H1 (cell line): ENCODE data around the gene R3HDML. TPM values are rescaled to one million over a fixed set of nuclear protein-coding genes. Genes with fewer than 3 reads are reported as not detected.

Experiments
- CTCF ChIA-PET: fragments of 300-600 bp; sonication (Branson Sonifier 250); formaldehyde crosslinking; loops from one replicate; lab custom pipeline; 2021; ENCODE audit not compliant: partially characterized antibody; lab: Charles Lee
- POLR2A ChIA-PET: fragments of 300-600 bp; sonication (Branson Sonifier 250); formaldehyde crosslinking; loops from one replicate; lab custom pipeline; 2021; ENCODE audit warnings: inconsistent platforms; ENCODE audit not compliant: partially characterized antibody; lab: Charles Lee
- DNase-seq, 2 experiments: peaks; one replicate each; pipeline versions ENCODE4 v3.0.0 to v3.0.0-alpha.2; 2010 to 2022; ENCODE audit warnings: low spot score in 2 of 2, low read depth in 1 of 2, mixed read lengths in 1 of 2
- FAIRE-seq: peaks from 2 replicates; lab custom pipeline; 2011; peaks lifted over from hg19 to GRCh38; lab: Jason Lieb, UNC
- H2AFZ ChIP-seq: 2 replicates; pipeline ENCODE4 v1.8.1; 2012; ENCODE audit warnings: low read length, inconsistent platforms
- H2AK5ac ChIP-seq: 2 replicates; pipeline ENCODE4 v1.6.1; 2013; ENCODE audit warnings: low read depth, low read length
- H2BK120ac ChIP-seq: replicated peaks from 2 replicates; pipeline ENCODE3; 2013; ENCODE audit warnings: low read depth, low read length, inconsistent platforms
- H2BK12ac ChIP-seq: 2 replicates; pipeline ENCODE4 v1.6.1; 2013; ENCODE audit warnings: low read depth, low read length
- H2BK15ac ChIP-seq: 2 replicates; pipeline ENCODE4 v1.6.1; 2013; ENCODE audit warnings: low read length
- H2BK20ac ChIP-seq: 2 replicates; pipeline ENCODE4 v1.6.1; 2013; ENCODE audit warnings: low read length
- H2BK5ac ChIP-seq: 2 replicates; pipeline ENCODE4 v1.6.1; 2013; ENCODE audit warnings: low read depth, low read length
- H3K14ac ChIP-seq: 2 replicates; pipeline ENCODE4 v1.6.1; 2013; ENCODE audit warnings: inconsistent platforms; ENCODE audit not compliant: insufficient read length
- H3K18ac ChIP-seq: 2 replicates; pipeline ENCODE4 v1.6.1; 2013; ENCODE audit warnings: low read length; ENCODE audit errors: extremely low read depth
- H3K23ac ChIP-seq: 2 replicates; pipeline ENCODE4 v1.6.1; 2013; ENCODE audit warnings: inconsistent platforms; ENCODE audit not compliant: insufficient read length
- H3K23me2 ChIP-seq: 2 replicates; pipeline ENCODE4 v1.6.1; 2013; ENCODE audit warnings: low read depth, low read length
- H3K27ac ChIP-seq: 2 replicates; pipeline ENCODE4 v1.6.1; 2011; ENCODE audit warnings: low read depth, low read length, inconsistent platforms
- H3K27me3 ChIP-seq, 4 experiments: replicated peaks in 1 of 4; 1 replicate in 1 of 4; 2 replicates in 3 of 4; pipeline versions ENCODE4 v1.6.1 to v1.8.1; 2011 to 2013; ENCODE audit warnings: low read length in 3 of 4, mild to moderate bottlenecking in 3 of 4, inconsistent platforms in 2 of 4, mixed read lengths in 2 of 4, moderate library complexity in 1 of 4; ENCODE audit not compliant: control insufficient read depth in 3 of 4, insufficient read depth in 3 of 4; ENCODE audit errors: extremely low read depth in 1 of 4
- H3K36me3 ChIP-seq, 4 experiments: 2 replicates each; pipeline versions ENCODE4 v1.6.1 to v1.8.1; 2011 to 2013; ENCODE audit warnings: mild to moderate bottlenecking in 4 of 4, low read length in 3 of 4, moderate library complexity in 2 of 4, control low read depth in 1 of 4, inconsistent platforms in 1 of 4; ENCODE audit not compliant: insufficient read depth in 4 of 4, control insufficient read depth in 2 of 4
- H3K4ac ChIP-seq: replicated peaks from 2 replicates; pipeline ENCODE3; 2013; ENCODE audit warnings: low read length, low read depth, mixed read lengths, inconsistent platforms; ENCODE audit not compliant: insufficient read length
- H3K4me1 ChIP-seq, 4 experiments: replicated peaks in 1 of 4; 1 replicate in 1 of 4; 2 replicates in 3 of 4; pipeline versions ENCODE4 v1.6.1 to v1.8.1; 2011 to 2013; ENCODE audit warnings: low read length in 3 of 4, inconsistent platforms in 2 of 4, mixed read lengths in 1 of 4; ENCODE audit not compliant: insufficient read depth in 4 of 4, control insufficient read depth in 3 of 4
- H3K4me2 ChIP-seq, 2 experiments: 2 replicates each; pipeline versions ENCODE4 v1.6.1 to v1.8.1; 2011 to 2013; ENCODE audit warnings: low read depth in 2 of 2, low read length in 2 of 2, control low read depth in 1 of 2, inconsistent platforms in 1 of 2, mild to moderate bottlenecking in 1 of 2; ENCODE audit not compliant: insufficient read depth in 1 of 2
- H3K4me3 ChIP-seq, 4 experiments: fragments of 200-600, 300-600 bp in 1 of 4; sonication (generic), shearing (Covaris generic), sonication (Bioruptor Twin) in 1 of 4; 2 replicates each; pipeline versions ENCODE4 v1.5.1 to v1.8.1; 2011 to 2016; ENCODE audit warnings: low read length in 4 of 4, low read depth in 3 of 4, control low read depth in 2 of 4, inconsistent platforms in 2 of 4, mild to moderate bottlenecking in 2 of 4, mixed read lengths in 1 of 4, moderate library complexity in 1 of 4; ENCODE audit not compliant: insufficient read depth in 2 of 4; ENCODE audit errors: extremely low read depth in 1 of 4
- H3K56ac ChIP-seq: replicated peaks from 2 replicates; pipeline ENCODE3; 2013; ENCODE audit warnings: low read depth, mild to moderate bottlenecking, mixed read lengths, low read length, inconsistent platforms; ENCODE audit not compliant: insufficient read length
- H3K79me1 ChIP-seq: 2 replicates; pipeline ENCODE4 v1.6.1; 2013; ENCODE audit warnings: low read depth, low read length, control low read depth
- H3K79me2 ChIP-seq, 2 experiments: 2 replicates each; pipeline versions ENCODE4 v1.6.1 to v1.8.1; 2012 to 2013; ENCODE audit warnings: low read length in 2 of 2, mild to moderate bottlenecking in 2 of 2, inconsistent platforms in 1 of 2; ENCODE audit not compliant: insufficient read depth in 2 of 2, control insufficient read depth in 1 of 2
- H3K9ac ChIP-seq, 4 experiments: replicated peaks in 1 of 4; 1 replicate in 1 of 4; 2 replicates in 3 of 4; pipeline versions ENCODE4 v1.6.1 to v1.8.1; 2011 to 2013; ENCODE audit warnings: low read depth in 3 of 4, low read length in 3 of 4, control low read depth in 2 of 4, mild to moderate bottlenecking in 2 of 4, moderate library complexity in 2 of 4, inconsistent platforms in 1 of 4; ENCODE audit errors: extremely low read depth in 1 of 4
- H3K9me3 ChIP-seq, 2 experiments: 2 replicates each; pipeline versions ENCODE4 v1.6.1 to v1.8.1; 2012 to 2013; ENCODE audit warnings: mild to moderate bottlenecking in 2 of 2, moderate library complexity in 2 of 2, control low read depth in 1 of 2, inconsistent platforms in 1 of 2, low read depth in 1 of 2, low read length in 1 of 2, mixed read lengths in 1 of 2; ENCODE audit not compliant: insufficient read depth in 2 of 2
- H4K20me1 ChIP-seq, 2 experiments: replicated peaks in 1 of 2; 2 replicates each; pipeline versions ENCODE3 to v1.8.1; 2011 to 2013; ENCODE audit warnings: inconsistent platforms in 2 of 2, low read length in 2 of 2, mild to moderate bottlenecking in 1 of 2; ENCODE audit not compliant: insufficient read depth in 2 of 2, control insufficient read depth in 1 of 2
- H4K5ac ChIP-seq: 2 replicates; pipeline ENCODE4 v1.6.1; 2013; ENCODE audit warnings: low read length, low read depth, mixed read lengths, inconsistent platforms; ENCODE audit not compliant: insufficient read length
- H4K8ac ChIP-seq: 2 replicates; pipeline ENCODE4 v1.8.0; 2013; ENCODE audit warnings: mild to moderate bottlenecking, moderate library complexity, low read length, inconsistent platforms; ENCODE audit not compliant: insufficient read depth; ENCODE audit errors: extremely low read depth
- H4K91ac ChIP-seq: replicated peaks from 2 replicates; pipeline ENCODE3; 2013; ENCODE audit warnings: low read length, mixed read lengths, inconsistent platforms; ENCODE audit not compliant: insufficient read length
- CBX8 ChIP-seq: fragments of 300-800, 300-1000 bp; sonication (generic); IDR thresholded peaks from 2 replicates; pipeline ENCODE4 v1.7.1; 2016; ENCODE audit warnings: low read depth, low read length, borderline replicate concordance
- CHD2 ChIP-seq: IDR thresholded peaks from 2 replicates; pipeline ENCODE4 v1.6.1; 2012; ENCODE audit warnings: low read length, improper control_type of control experiment
- EZH2 ChIP-seq: fragments of 200-600 bp; sonication (generic); IDR thresholded peaks from 2 replicates; pipeline ENCODE4 v1.7.1; 2012; ENCODE audit warnings: low read depth, mild to moderate bottlenecking, moderate library complexity, low read length, inconsistent platforms; ENCODE audit not compliant: severe bottlenecking
- KDM4A ChIP-seq: IDR thresholded peaks from one replicate; pipeline ENCODE4 v1.7.1; 2012; ENCODE audit warnings: low read depth, mild to moderate bottlenecking, moderate library complexity, low read length, inconsistent platforms; ENCODE audit not compliant: severe bottlenecking
- KDM5A ChIP-seq: fragments of 200-600 bp; IDR thresholded peaks from 2 replicates; pipeline ENCODE4 v1.7.1; 2012; ENCODE audit warnings: mild to moderate bottlenecking, low read length, inconsistent platforms, mixed read lengths
- NRF1 ChIP-seq: IDR thresholded peaks from 2 replicates; pipeline ENCODE4 v1.6.1; 2011; ENCODE audit warnings: mild to moderate bottlenecking, low read depth, low read length, improper control_type of control experiment
- POU5F1 ChIP-seq: IDR thresholded peaks from 2 replicates; pipeline ENCODE4 v1.6.1; 2011; ENCODE audit warnings: low read depth, mild to moderate bottlenecking, low read length, moderate library complexity
- RBBP5 ChIP-seq: IDR thresholded peaks from 2 replicates; pipeline ENCODE4 v1.7.1; 2012; ENCODE audit warnings: low read depth, mild to moderate bottlenecking, inconsistent platforms, low read length, moderate library complexity, borderline replicate concordance
- SIRT6 ChIP-seq: IDR thresholded peaks from one replicate; pipeline ENCODE4 v1.7.1; 2012; ENCODE audit warnings: low read length, inconsistent platforms
- SIX5 ChIP-seq: IDR thresholded peaks from 2 replicates; pipeline ENCODE4 v1.6.1; 2011; ENCODE audit warnings: mild to moderate bottlenecking, low read depth, low read length
- SP2 ChIP-seq: IDR thresholded peaks from 2 replicates; pipeline ENCODE4 v1.6.1; 2012; ENCODE audit warnings: mild to moderate bottlenecking, low read length, inconsistent platforms
- SRF ChIP-seq: IDR thresholded peaks from 2 replicates; pipeline ENCODE4 v1.6.1; 2011; ENCODE audit warnings: mild to moderate bottlenecking, low read depth, low read length, moderate library complexity
- SUZ12 ChIP-seq: fragments of 200-600 bp; sonication (generic); IDR thresholded peaks from 2 replicates; pipeline ENCODE4 v1.6.1; 2012; ENCODE audit warnings: mild to moderate bottlenecking, inconsistent platforms, low read length, moderate library complexity, mixed read lengths
- TCF12 ChIP-seq: IDR thresholded peaks from 2 replicates; pipeline ENCODE4 v1.6.1; 2011; ENCODE audit warnings: low read depth, mild to moderate bottlenecking, low read length
- WGBS, 2 experiments: shearing (Covaris generic) in 1 of 2; methylation state at CpG; one replicate each; pipeline versions ENCODE4 v1.1.6 to v1.1.7; 2013 to 2015; ENCODE audit warnings: low lambda C conversion rate in 2 of 2, mixed read lengths in 2 of 2, inconsistent platforms in 1 of 2, low coverage in 1 of 2, missing lambda C conversion rate in 1 of 2; ENCODE audit not compliant: insufficient replicate concordance in 2 of 2, insufficient coverage in 1 of 2, insufficient read length in 1 of 2; ENCODE audit errors: extremely low coverage in 1 of 2, missing lambda C conversion rate in 1 of 2; 5-methylcytosine and 5-hydroxymethylcytosine counted together
- polyA plus RNA-seq, 7 experiments: library from polyadenylated mRNA; depleted of rRNA in 3 of 7; stranded (reverse) in 5 of 7; unstranded in 2 of 7; fragments of >200 nt in 5 of 7; fragments of 200-250 nt in 2 of 7; gene quantifications; 1 replicate in 5 of 7; 2 replicates in 1 of 7; 4 replicates in 1 of 7; pipeline versions ENCODE4 v1.2.1 to v1.2.3, GENCODE V29; 2011 to 2013; ENCODE audit warnings: missing spikeins in 2 of 7, mixed read lengths in 2 of 7
- total RNA-seq: library from RNA; stranded (reverse); fragmentation: NEBNext Ultra II Directional; extraction: Animal tissue kit (Norgen Biotek cat#: 25700); gene quantifications from 2 replicates; pipeline ENCODE4 v1.2.1, GENCODE V29; 2021
- TF ChIP-seq, protein P1 (sequence below): IDR thresholded peaks from 2 replicates; pipeline ENCODE4 v1.6.1; 2011; ENCODE audit warnings: low read length, improper control_type of control experiment

Gene R3HDML
- total and polyA plus RNA-seq, 2 of the 8 experiments (the other 6 are each of a cell fraction or from before 2014, with no cell fraction given): not detected

DNA sequence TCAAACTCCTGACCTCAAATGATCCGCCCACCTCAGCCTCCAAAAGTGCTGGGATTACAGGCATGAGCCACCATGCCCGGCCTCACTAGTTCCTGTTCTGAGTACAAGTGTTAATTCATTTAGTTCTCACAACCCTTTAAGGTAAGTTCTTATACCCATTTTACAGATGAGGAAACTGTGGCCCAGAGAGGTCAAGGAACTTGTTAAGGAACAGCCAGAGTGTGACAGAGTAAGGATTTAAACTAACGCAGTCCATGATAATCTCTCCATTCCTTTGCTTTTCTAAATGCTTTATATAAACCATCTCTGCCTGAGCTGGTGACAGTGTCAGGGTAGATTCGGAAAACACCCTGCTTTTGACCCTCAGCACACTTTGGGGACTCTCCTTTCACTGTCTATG is 39.1 kb upstream of the R3HDML start:
- Histone ChIP-seq H2BK5ac (no peak overlapping the region), H3K9ac (no peak overlapping the region), H3K4me1 (no peaks in the 10 kb centered on the region), H4K91ac (no peak overlapping the region), H3K4ac (no peak overlapping the region), H2AK5ac (no peak overlapping the region), H3K36me3 (no peaks in the 10 kb centered on the region), H3K79me2 (no peaks in the 10 kb centered on the region), H3K4me2 (no peak overlapping the region), H3K79me1 (no peaks in the 10 kb centered on the region; the same call in 1 of the 2 replicates), H3K14ac (no peak overlapping the region), H2BK20ac (no peak overlapping the region), H4K5ac (no peak overlapping the region), H3K9me3 (no peaks in the 10 kb centered on the region), H3K18ac (no peak overlapping the region), H2BK120ac (no peak overlapping the region), H4K20me1 (no peaks in the 10 kb centered on the region), H2AFZ (no peak overlapping the region), H3K27me3 (no peaks in the 10 kb centered on the region), H3K27ac (no peak overlapping the region), H2BK15ac (no peak overlapping the region), H3K23me2 (no peaks in the 10 kb centered on the region), H2BK12ac (no peak overlapping the region), H3K4me3 (no peak overlapping the region), H4K8ac (no peak overlapping the region), H3K23ac (no peak overlapping the region), H3K56ac (no peak overlapping the region)
- no peak for FAIRE-seq
- WGBS, 2 experiments: 89% methylated on average over 4 of the region's 4 CpGs; no CpG with 5 or more reads in 1 of the 2 experiments
- POLR2A ChIA-PET: no interaction called here
- CTCF ChIA-PET: interaction anchor here (0.7 to 1.1 kb wide), 5 partner anchors 19 to 181 kb away, joined by 3 to 4 read pairs (median 3); no protein-coding TSS in a partner anchor
- no peak for DNase-seq
- TF ChIP-seq, protein P1, sequence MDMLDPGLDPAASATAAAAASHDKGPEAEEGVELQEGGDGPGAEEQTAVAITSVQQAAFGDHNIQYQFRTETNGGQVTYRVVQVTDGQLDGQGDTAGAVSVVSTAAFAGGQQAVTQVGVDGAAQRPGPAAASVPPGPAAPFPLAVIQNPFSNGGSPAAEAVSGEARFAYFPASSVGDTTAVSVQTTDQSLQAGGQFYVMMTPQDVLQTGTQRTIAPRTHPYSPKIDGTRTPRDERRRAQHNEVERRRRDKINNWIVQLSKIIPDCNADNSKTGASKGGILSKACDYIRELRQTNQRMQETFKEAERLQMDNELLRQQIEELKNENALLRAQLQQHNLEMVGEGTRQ: no peak
- TF ChIP-seq POU5F1 (no peak), EZH2 (no peak), CHD2 (no peak), SUZ12 (no peak), NRF1 (no peak), KDM4A (no peak), SRF (no peak), SIRT6 (no peak), TCF12 (no peak), SIX5 (no peak), KDM5A (no peak), SP2 (no peak), CBX8 (no peak), RBBP5 (no peak)
